HG03103 (cell line): ENCODE results near the gene GPX5.
A peak's percentile ranks its signal among the peaks of the same experiment; 100 is the strongest.
"Not testable (repeated sequence)": the region's sequence is repeated elsewhere in the genome, so short reads cannot be mapped to it uniquely, and the experiment has no call there.

Experiments used
- ATAC-seq: cut with Tn5 transposase; IDR thresholded peaks from one replicate; pipeline ENCODE4 v1.9.1; 2021; ENCODE audit warnings: low read depth; ENCODE audit not compliant: unreplicated experiment

GPX5 gene

GRCh38 chr6:28525496-28526039 lies at the start of gene GPX5:
Gene GPX5 (plus strand): TSS chr6:28525881. CDS start chr6:28526014, 133 bp downstream.
- no peak for ATAC-seq

- ATAC-seq: no peak
These were observed 47.2 kb upstream of the GPX5 start for GRCh38 chr6:28478518-28478917.

GRCh38 chr6:28480253-28480932 lies 45.3 kb upstream of the GPX5 start:
- ATAC-seq: no peak

- no peak for ATAC-seq
These were observed 40.2 kb upstream of the GPX5 start for GRCh38 chr6:28485482-28485881.

GRCh38 chr6:28486533-28486932 lies 39.1 kb upstream of the GPX5 start:
- no peak for ATAC-seq

- ATAC-seq: no peak
These were observed 38.5 kb upstream of the GPX5 start for GRCh38 chr6:28486988-28487742.

- ATAC-seq: no peak
These were observed 36.7 kb upstream of the GPX5 start for GRCh38 chr6:28488916-28489365.

- peak; percentile 48 for ATAC-seq
These were observed 36.1 kb upstream of the GPX5 start for GRCh38 chr6:28489366-28490204.

- ATAC-seq: no peak
These were observed 35.3 kb upstream of the GPX5 start for GRCh38 chr6:28490205-28490890.

GRCh38 chr6:28491984-28492317 lies 33.7 kb upstream of the GPX5 start:
- no peak for ATAC-seq

GRCh38 chr6:28496099-28496779 lies 29.4 kb upstream of the GPX5 start:
- no peak for ATAC-seq

GRCh38 chr6:28497306-28497705 lies 28.4 kb upstream of the GPX5 start:
- no peak for ATAC-seq

- ATAC-seq: no peak
These were observed 27.8 kb upstream of the GPX5 start for GRCh38 chr6:28497893-28498292.

- no peak for ATAC-seq
These were observed 24.4 kb upstream of the GPX5 start for GRCh38 chr6:28501259-28501658.

- ATAC-seq: not testable (repeated sequence)
These were observed 23.5 kb upstream of the GPX5 start for GRCh38 chr6:28502136-28502535.

- not testable (repeated sequence) for ATAC-seq
These were observed 22.9 kb upstream of the GPX5 start for GRCh38 chr6:28502709-28503305.

GRCh38 chr6:28505733-28506132 lies 19.9 kb upstream of the GPX5 start:
- no peak for ATAC-seq

- ATAC-seq: no peak
These were observed 18.7 kb upstream of the GPX5 start for GRCh38 chr6:28506807-28507475.
